Colon (tissue), 2 donors: Measurements from ENCODE around the gene PRPS1L1.
A peak's percentile ranks its signal among the peaks of the same experiment; 100 is the strongest.

Experiments
- FAIRE-seq: peaks from 2 replicates; lab custom pipeline; 2012; peaks lifted over from hg19 to GRCh38; lab: Jason Lieb, UNC
- donor health status: control.
- donor health status: control.

Gene PRPS1L1

DNA sequence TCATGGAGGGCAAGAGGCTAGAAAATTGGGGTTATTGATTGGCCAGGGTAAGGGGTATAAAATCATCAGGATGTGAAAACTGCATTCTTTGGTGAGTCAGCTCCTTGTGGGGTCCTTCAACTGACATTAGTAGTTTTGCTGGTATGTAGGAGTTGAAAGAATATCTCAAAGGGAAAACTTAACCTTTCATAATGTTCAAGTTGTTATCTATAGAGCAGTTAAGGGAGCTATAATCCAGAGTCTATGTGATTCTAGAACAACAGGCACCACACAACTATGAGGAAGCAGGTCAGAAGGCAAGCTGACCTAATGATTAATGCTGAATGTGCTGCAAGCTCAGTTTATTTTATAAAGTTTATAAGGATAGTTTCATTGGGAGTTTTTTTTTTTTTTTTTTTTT, 13.7 kb downstream of the PRPS1L1 start:
- FAIRE-seq = no peak

DNA sequence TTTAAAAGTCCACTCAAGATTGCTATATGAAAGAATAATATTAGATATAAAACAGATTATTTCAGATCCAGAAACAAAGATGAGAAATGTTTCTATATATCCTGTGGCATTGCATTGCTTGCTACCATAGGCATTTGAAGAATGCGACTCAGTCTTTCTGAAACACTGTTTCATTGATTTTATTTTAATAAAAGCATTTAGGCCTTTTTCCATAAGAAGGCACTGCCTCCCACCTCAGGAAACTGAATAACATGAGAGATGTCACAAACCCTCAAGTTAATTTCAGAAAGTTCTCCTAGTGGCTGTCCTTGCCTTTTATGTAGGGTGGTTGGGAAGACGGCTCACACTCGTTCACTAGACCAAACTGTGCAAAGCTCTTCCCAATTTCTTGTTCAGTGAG, 23.3 kb downstream of the PRPS1L1 start:
- no peak for FAIRE-seq

DNA sequence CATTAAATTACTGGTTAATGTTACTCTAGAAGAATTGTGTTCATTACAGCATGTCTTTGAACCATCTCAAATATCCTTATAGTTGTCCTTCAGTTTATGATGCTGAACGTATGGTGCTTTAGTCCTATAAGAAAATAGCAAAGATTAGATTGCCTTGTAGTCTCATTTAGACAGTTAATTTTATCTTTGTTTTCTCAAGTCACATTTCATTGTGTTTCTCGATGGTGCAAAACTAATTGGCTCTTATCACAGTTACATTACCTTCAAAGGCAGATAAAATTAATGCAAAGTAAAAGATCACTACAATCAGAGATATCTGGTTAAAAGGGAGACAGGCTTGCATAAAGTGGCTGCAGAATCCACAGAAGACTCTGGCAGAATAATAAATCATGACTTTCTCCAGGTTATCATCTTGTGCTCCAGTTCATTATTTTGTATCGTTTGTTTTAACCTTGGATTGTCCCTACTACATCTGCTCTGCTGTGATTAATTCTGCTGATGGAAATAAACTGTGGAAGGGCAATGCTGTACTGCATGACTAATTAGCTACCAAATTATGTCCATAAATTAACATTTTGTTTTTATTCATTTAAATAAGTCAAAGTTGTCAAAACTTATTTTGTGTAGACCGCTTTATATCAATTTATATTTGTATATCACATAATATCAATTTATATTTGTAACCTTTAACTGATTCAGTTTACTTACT, 24.2 kb downstream of the PRPS1L1 start:
- FAIRE-seq = no peak

DNA sequence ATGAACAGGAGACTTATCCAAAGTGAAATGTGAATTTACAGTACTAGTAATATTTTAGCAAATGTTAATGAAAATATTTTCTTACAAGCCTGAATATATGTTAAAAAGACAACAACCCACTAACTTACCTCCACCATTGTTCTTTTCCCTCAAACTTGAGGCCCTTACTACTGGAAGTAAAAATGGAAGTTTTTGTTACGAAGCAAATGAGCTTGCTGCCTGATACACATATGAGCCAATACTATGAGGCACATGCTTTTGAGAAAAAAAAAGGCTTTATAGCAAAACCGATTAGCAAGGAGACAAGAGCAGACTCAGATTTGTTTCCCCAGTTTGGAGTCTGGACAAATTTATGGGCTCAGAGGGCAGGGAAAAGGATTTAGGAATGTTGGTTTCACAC, 29.0 kb downstream of the PRPS1L1 start:
- no peak for FAIRE-seq

DNA sequence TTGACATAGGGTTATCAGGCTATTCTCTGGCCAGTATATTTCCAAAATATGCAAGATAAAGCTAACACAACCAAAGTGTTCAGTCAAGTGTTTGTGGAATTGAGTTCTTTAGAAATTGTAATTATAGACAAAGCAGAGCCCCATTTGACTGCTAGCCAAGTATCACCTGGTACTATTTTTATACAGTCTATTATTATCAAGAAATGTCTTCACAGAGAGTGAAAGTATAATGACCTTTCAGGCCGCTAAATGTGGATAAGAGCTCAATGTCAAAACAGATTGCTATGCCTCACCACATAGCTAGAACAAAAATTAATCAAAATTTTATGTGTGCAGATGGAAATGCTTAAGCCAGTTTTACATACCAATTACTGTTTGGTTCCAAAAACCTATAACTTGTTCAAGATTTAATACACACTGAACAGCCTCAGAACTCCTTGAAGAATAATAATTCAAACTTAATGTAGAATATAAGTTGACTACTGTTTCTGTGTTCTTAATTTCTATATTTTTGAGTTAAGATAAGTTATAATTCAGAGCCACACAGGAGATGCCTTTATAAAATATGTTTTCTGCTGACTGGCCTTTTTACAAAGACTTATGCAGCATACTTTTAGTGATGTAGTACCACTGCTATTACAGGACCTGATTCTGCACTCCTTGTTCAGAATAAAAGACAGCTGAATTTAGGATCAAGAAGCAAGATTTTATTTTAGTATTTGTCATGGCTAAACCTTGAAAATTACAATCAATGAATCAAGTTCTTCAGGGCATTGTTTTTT, 31.0 kb downstream of the PRPS1L1 start:
- FAIRE-seq = no peak

DNA sequence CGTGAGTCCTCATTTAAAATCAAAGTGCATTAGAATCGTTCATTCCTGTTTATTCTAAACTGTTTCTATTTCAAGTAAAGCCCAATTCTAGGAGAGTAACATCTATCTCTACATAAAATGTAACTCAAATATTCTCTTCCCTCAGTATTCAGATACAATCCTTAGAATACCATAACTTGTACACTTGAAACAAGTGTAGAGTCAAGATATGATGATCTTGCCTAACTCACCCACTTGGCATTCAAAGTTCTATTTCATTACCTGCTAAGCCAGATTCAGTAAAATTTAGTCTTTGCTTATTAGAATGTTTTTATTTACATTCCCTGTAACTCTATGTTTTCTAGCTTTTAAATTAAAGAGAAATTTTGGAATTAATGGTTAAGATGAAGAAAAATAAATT, 31.6 kb downstream of the PRPS1L1 start:
- FAIRE-seq = no peak

DNA sequence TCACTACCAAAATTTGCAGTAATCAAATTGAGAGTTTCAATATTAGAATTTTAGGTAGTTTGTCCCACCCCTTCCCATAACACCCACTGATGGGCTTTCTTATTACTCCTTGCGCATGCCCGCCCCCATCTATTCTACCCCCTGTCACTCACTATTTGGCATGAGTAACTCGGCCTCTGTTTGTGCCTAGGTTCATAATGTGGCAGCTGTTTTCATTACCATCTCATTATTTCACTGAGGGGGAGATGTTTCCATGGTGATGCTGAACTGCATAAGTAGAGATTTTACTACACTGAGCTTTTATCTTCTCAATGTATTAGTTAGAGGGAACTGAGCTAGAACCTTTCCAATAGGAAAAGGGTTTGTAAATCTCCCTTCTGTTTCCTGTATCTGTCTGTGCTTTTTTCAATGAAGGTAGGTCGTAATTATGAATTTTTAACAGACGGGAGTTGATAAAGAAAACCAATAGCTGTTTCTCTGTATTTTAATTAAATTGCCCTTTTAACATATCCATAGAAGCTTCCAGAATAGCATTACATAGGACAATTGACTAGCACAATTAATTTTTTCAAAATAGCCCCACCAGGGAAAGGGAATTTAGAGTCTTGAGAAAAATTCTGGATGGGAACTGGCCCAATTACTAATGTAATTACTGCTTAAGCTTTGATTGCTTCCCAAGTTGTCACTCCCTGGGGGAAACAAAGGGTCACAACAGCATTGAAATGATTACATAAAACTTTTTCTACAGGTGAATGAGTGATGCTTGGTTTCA, 33.4 kb downstream of the PRPS1L1 start:
- no peak for FAIRE-seq

DNA sequence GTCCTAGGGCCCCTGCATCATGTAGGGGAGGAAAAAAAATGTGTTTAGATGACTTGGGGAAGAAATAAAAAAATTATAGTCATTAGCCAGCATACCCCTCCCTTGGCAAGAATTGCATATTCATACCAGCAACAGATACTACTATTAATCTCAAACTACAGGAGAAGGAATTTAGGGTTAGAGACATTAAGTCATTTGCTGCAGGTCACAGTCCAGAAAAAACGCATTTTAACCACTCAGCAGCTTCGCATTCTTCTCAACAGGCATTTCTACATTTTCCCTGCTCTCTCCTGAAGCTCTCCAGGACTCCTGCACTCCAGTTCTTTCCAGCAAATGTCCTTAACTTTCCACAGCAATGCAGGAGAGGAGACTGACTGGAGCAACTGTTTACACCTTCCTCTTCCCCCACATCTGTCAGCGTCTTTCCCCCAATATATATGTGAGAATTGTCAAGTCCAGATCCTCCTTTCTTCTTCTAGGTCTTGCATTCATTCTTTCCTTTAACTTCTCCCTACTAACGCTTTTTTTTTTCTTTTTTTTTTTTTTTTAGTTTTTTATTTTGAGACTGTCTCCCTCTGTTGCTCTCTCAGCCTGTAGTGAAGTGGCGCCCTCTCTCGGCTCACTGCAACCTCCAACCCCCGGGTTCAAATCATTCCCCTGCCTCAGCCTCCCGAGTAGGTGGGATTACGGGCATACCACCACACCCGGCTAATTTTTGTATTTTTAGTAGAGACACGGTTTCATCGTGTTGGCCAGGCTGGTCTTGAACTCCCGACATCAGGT, 35.6 kb downstream of the PRPS1L1 start:
- FAIRE-seq = no peak

DNA sequence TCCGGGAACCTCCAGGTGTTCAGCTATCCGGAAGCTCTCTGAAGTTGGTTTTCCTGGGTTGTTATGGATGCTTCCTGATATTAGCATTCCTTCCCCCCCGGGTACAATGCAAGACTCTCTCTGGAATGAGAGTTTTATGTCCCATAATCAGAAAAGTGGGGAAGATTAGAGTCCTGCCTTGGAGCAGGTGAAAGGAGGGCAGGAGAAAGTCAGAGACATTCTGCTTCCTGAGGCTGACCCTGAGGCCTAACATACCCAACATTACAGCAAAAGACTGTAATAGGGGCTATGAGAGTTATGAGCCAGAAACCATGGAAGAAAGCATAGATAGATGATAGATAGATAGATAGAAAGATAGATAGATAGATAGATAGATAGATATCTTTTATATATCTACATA, 36.9 kb downstream of the PRPS1L1 start:
- no peak for FAIRE-seq

DNA sequence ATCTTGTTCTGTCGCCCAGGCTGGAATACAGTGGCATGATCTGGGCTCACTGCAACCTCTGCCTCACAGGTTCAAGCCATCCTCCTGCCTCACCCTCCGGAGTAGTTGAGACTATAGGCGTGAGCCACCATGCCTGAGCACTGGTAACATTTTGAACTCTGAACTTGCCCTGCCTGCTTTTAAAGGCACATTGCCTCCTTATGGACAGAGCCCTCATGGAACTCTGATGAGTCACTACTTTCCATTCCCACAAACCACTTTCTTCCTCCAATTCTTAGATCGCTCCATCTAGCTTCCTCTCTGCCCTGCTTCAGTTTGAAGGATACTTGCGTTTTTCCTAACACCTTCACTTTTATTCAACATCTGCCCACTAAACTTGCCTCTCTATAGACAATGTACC, 38.1 kb downstream of the PRPS1L1 start:
- no peak for FAIRE-seq

DNA sequence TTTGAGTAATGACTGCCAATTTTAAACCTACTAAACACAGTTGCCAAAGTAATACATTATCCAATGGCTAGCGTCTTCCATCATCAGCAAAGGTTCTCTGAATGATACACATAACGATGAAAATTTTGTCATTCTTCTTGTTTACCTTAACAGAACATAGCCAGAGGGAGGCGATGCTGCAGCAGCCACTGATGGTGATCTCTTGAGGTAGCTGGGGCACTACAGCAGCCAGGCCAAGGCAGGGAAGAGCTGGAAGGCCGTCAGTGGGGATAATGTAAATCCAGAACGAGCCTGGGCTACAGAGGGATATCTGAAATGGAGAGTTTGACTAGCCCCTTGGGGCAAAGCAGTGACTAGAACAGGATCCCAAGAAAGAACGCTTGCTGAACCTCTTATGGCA, 38.8 kb downstream of the PRPS1L1 start:
- FAIRE-seq = no peak

DNA sequence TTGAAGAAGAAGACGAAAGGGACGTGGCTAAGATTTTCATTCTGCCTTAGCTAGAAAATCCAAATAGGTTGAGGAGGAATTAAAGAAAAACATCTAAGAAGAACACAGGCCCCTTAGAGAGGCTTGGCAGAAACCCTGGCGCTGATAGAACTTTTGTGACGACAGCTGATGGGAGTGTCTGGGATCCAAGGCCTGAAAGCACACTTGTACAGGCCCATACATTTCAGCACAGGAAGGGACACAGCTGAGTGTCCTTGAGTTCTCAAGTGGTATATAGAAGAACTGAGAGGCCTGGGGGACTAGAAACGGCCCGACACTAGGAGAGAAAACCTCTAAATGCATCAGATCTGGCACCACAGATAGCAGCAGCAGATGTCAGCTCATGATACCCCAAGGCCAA, 39.5 kb downstream of the PRPS1L1 start:
- FAIRE-seq = no peak

DNA sequence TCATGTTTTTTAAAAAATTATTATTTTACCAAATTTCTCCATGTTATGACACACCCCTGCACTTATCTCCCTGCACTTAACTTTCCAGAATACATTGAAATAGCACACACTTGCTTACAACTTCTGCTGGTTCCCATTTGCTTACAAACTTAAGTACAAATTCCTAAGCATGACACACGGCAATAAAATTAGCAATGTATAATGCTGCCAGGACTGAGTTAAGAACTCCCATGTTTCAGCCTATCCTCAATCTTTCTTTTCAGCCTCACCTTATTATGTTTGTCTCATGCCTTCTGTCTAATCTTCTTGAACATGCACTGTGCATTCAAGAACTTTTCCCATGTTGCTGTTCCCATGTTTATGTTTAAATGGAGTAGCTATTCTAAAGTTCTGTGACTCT, 40.8 kb downstream of the PRPS1L1 start:
- no peak for FAIRE-seq

DNA sequence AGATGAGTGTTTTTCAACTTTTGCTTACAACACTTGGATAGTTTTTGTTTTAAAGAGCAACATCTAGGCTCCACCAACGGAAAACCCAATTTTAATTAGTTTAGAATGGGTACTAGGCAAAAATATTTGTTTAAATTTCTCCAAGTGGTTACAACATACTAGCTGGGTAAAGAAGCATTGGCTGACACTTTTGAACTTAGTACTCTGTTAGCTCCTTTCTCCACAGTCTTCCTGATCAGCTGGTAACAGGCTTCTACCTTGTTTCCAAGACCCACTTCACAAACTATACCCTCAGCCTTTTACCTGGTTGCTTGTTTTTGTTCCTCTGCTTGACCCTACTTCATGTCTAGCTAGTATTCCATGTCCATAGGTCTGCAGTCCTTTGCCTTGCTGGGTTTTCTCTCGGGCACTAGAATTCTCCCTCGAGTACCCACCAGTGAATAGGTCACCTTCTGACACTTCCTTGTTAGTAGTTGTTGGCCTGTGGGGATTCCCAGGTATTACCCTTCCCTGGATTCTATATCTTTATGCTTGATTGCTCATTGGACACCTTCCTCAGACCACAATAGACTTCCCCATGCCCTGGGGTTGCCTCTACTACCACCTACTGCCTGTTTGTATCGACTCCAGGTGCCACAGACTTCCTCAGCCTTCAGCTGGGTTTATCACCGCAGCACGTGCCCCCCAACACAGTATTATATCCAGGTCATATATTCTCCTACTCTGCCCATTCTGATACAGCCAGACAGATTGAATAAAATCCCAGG, 42.0 kb downstream of the PRPS1L1 start:
- no peak for FAIRE-seq

DNA sequence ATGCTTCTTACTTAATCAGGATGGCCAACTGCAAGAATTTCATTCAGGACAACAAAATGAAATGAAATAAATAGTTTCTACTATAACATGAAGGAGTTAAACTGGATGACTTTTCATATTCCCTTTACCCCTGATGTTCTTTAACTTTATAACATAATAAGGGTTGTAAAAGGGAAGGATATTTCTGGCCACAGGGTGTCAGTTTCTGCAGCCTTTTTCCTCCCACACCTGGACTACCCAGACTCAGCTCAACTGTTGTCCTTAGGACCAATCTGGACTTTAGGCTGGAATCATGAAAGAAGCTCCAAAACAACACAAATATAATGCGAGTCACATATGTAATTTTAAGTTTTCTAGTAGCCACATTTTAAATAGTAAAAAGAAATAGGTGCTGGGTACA, 43.4 kb downstream of the PRPS1L1 start:
- peak; percentile 64 for FAIRE-seq

DNA sequence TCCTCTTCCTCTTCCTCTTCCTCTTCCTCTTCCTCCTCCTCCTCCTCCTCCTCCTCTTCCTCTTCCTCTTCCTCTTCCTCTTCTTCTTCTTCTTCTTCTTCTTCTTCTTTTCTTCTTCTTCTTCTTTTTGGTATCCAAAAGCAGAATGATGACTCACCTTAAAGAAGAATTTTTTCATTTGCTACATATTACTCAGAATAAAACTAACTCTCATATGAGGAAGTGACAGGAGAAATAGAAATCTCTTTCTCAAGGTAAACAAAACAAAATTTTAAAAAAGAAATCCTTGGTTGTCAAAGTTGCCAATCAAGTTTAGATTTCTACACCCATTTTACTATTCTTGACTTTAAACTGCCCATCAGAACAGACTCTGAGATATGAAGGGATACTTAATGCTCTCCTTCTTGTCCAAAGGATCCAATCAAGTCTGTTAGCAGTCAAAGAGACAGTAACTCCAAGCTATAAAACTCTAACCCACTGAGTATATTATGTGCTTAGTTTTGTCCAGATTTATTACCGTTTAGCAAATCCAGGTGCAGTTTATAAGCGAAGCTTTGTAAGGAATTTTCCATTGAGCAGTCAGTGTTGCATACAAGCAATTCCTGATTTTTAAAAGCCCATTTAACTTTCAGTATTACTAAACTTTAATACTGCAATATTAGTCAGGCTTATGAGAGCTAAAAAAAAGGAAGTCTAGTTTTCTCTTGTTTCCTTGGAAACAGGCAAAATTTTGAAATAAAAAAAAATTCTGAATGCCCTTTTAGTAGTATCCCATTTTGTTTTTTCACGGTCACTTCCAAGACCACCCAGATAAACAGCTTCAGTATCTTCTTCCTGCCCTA, 44.2 kb downstream of the PRPS1L1 start:
- FAIRE-seq = peak; percentile 57

DNA sequence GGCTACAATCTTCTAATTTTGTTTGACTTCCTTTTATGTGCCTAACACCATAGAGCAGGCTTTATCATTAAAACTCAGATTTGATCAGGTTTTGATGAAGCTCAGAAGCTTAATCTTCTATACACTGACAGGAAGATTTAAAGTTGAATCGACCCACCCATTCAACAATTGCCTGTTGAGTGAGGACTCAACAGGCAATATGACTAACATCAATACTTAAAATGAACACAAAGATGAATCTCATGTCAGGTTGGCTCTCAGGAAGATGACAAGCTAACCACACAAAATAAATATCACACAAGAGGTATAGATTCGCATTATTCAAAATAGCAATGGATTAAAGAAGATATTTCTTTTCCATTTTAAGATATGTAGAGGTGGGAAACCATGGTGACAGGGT, 50.7 kb downstream of the PRPS1L1 start:
- FAIRE-seq = no peak
